Skeletal muscle cell (primary cell): ENCODE results near the gene PACSIN3.
"Not testable (repeated sequence)": the region's sequence is repeated elsewhere in the genome, so short reads cannot be mapped to it uniquely, and the experiment has no call there.

ENCODE experiments used
- DNase-seq: peaks from one replicate; pipeline ENCODE4 v3.0.0-alpha.2; 2010; ENCODE audit warnings: low read depth
- H3K4me3 ChIP-seq: 2 replicates; pipeline ENCODE4 v1.5.1; 2011; ENCODE audit warnings: low read depth, mild to moderate bottlenecking, control low read depth, low read length, moderate library complexity

PACSIN3 gene

GRCh38 chr11:47186076-47186699, at the start of gene PACSIN3:
Gene PACSIN3, minus strand, starts transcription at chr11:47186434. Its CDS starts 3,707 bp downstream, at chr11:47182727.
- peak within 1 kb of the TSS; percentile 72 for H3K4me3 ChIP-seq
- no peak for DNase-seq

GRCh38 chr11:47235163-47235562, 48.9 kb upstream of the PACSIN3 start:
- H3K4me3 ChIP-seq, result no peak overlapping the region
- DNase-seq, result no peak

GRCh38 chr11:47234669-47235100, 48.5 kb upstream of the PACSIN3 start:
- DNase-seq, result no peak
- no peak overlapping the region for H3K4me3 ChIP-seq

GRCh38 chr11:47233989-47234668, 47.9 kb upstream of the PACSIN3 start:
- H3K4me3 ChIP-seq, result no peak overlapping the region
- DNase-seq, result no peak

- DNase-seq, result no peak
- no peak overlapping the region for H3K4me3 ChIP-seq
Measured at GRCh38 chr11:47233051-47233450, 46.8 kb upstream of the PACSIN3 start.

- DNase-seq, result no peak
- H3K4me3 ChIP-seq, result no peak overlapping the region
Measured at GRCh38 chr11:47229161-47229560, 42.9 kb upstream of the PACSIN3 start.

GRCh38 chr11:47225552-47226400, 39.5 kb upstream of the PACSIN3 start:
- no peak overlapping the region for H3K4me3 ChIP-seq
- DNase-seq, result no peak

GRCh38 chr11:47222696-47223095, 36.5 kb upstream of the PACSIN3 start:
- H3K4me3 ChIP-seq, result no peak overlapping the region
- no peak for DNase-seq

GRCh38 chr11:47220401-47220821, 34.2 kb upstream of the PACSIN3 start:
- DNase-seq, result peak; percentile 53
- H3K4me3 ChIP-seq, result no peak overlapping the region

- DNase-seq, result peak; percentile 45
Measured at GRCh38 chr11:47216121-47216798, 30.0 kb upstream of the PACSIN3 start.

GRCh38 chr11:47215366-47215910, 29.2 kb upstream of the PACSIN3 start:
- DNase-seq, result no peak
- peak overlapping the region; percentile 68 for H3K4me3 ChIP-seq

More at GRCh38 chr11:47216121-47216798, 30.0 kb upstream of the PACSIN3 start:
- peak overlapping the region; percentile 68 for H3K4me3 ChIP-seq

- DNase-seq, result no peak
- H3K4me3 ChIP-seq, result peak overlapping the region; percentile 68
Measured at GRCh38 chr11:47213950-47214565, 27.8 kb upstream of the PACSIN3 start.

- H3K4me3 ChIP-seq, result no peak overlapping the region
- no peak for DNase-seq
Measured at GRCh38 chr11:47212938-47213337, 26.7 kb upstream of the PACSIN3 start.

GRCh38 chr11:47208628-47209027, 22.4 kb upstream of the PACSIN3 start:
- DNase-seq, result no peak
- no peak overlapping the region for H3K4me3 ChIP-seq

GRCh38 chr11:47208008-47208552, 21.8 kb upstream of the PACSIN3 start:
- not testable (repeated sequence) for H3K4me3 ChIP-seq, DNase-seq

- DNase-seq, result no peak
- no peak overlapping the region for H3K4me3 ChIP-seq
Measured at GRCh38 chr11:47207459-47207858, 21.2 kb upstream of the PACSIN3 start.

GRCh38 chr11:47206577-47206976, 20.3 kb upstream of the PACSIN3 start:
- DNase-seq, H3K4me3 ChIP-seq: not testable (repeated sequence)

- H3K4me3 ChIP-seq, result no peak overlapping the region
- peak; percentile 66 for DNase-seq
Measured at GRCh38 chr11:47204637-47204989, 18.4 kb upstream of the PACSIN3 start.

GRCh38 chr11:47202576-47202975, 16.3 kb upstream of the PACSIN3 start:
- DNase-seq, result no peak
- no peak overlapping the region for H3K4me3 ChIP-seq
